SHP77 (cell line): ENCODE data around the gene ZNF408.
A peak's percentile ranks its signal among the peaks of the same experiment; 100 is the strongest.

ENCODE experiments used
- DNase-seq, 2 experiments: peaks; one replicate each; lab custom pipeline; 2025; lab: John Stamatoyannopoulos, UW

Gene ZNF408

GRCh38 chr11:46676436-46677158, 24.2 kb upstream of the ZNF408 start:
- no peak for DNase-seq

- no peak for DNase-seq
Observed at GRCh38 chr11:46677169-46677568, 23.7 kb upstream of the ZNF408 start.

- no peak for DNase-seq
Observed at GRCh38 chr11:46677991-46678740, 22.7 kb upstream of the ZNF408 start.

GRCh38 chr11:46678741-46679130, 22.1 kb upstream of the ZNF408 start:
- DNase-seq = no peak

GRCh38 chr11:46679241-46680163, 21.3 kb upstream of the ZNF408 start:
- DNase-seq = no peak

GRCh38 chr11:46680164-46680760, 20.6 kb upstream of the ZNF408 start:
- DNase-seq = no peak

GRCh38 chr11:46680815-46681214, 20.0 kb upstream of the ZNF408 start:
- no peak for DNase-seq

GRCh38 chr11:46681814-46682213, 19.0 kb upstream of the ZNF408 start:
- DNase-seq = no peak

- DNase-seq = no peak
Observed at GRCh38 chr11:46682773-46683752, 17.8 kb upstream of the ZNF408 start.

- DNase-seq = no peak
Observed at GRCh38 chr11:46684367-46684766, 16.5 kb upstream of the ZNF408 start.

- peak in 1 of 2 experiments; percentile 43 for DNase-seq
Observed at GRCh38 chr11:46686886-46687795, 13.7 kb upstream of the ZNF408 start.

- no peak for DNase-seq
Observed at GRCh38 chr11:46690702-46691101, 10.1 kb upstream of the ZNF408 start.

GRCh38 chr11:46692450-46692849, 8.4 kb upstream of the ZNF408 start:
- DNase-seq = no peak

GRCh38 chr11:46693597-46694012, 7.2 kb upstream of the ZNF408 start:
- no peak for DNase-seq

GRCh38 chr11:46694072-46694471, 6.8 kb upstream of the ZNF408 start:
- DNase-seq = no peak

GRCh38 chr11:46694607-46695006, 6.2 kb upstream of the ZNF408 start:
- DNase-seq = no peak

GRCh38 chr11:46695345-46696211, 5.3 kb upstream of the ZNF408 start:
- DNase-seq = no peak

GRCh38 chr11:46696212-46696558, 4.6 kb upstream of the ZNF408 start:
- peak in 1 of 2 experiments; percentile 54 for DNase-seq

GRCh38 chr11:46697303-46697702, 3.5 kb upstream of the ZNF408 start:
- DNase-seq = no peak
